DND-41 (cell line): ENCODE data around the gene USP9Y.

Experiments
- EZH2 ChIP-seq: IDR thresholded peaks from 3 replicates; pipeline ENCODE4 v1.6.1; 2012; ENCODE audit warnings: borderline replicate concordance, low read depth, mild to moderate bottlenecking, moderate library complexity, low read length, inconsistent platforms; ENCODE audit not compliant: severe bottlenecking
- TF ChIP-seq, protein P1 (sequence below): IDR thresholded peaks from 2 replicates; pipeline ENCODE4 v1.5.1; 2012; ENCODE audit warnings: borderline replicate concordance, low read length, moderate library complexity, mild to moderate bottlenecking; ENCODE audit not compliant: poor library complexity, severe bottlenecking; ENCODE audit errors: extremely low read depth

DNA sequence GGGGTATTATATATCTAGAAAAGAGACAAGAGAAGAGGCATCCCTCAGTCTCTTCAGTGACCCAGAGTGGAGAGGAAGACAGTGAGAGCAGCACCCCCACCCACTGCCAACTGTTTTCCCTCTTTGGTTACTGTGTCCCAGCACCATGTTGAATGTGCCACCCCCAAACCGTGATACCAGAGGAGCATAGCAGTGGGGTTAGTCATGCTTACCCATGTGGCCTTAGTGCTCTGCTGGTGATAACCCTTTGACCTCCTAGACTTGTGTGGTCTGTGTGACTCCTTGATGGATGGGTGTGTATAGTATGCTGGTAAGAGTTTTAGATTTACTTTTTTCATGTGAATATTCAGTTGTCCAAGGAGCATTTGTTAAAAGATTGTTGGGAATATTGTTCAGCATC, 48.3 kb downstream of the USP9Y start:
- TF ChIP-seq, protein P1, sequence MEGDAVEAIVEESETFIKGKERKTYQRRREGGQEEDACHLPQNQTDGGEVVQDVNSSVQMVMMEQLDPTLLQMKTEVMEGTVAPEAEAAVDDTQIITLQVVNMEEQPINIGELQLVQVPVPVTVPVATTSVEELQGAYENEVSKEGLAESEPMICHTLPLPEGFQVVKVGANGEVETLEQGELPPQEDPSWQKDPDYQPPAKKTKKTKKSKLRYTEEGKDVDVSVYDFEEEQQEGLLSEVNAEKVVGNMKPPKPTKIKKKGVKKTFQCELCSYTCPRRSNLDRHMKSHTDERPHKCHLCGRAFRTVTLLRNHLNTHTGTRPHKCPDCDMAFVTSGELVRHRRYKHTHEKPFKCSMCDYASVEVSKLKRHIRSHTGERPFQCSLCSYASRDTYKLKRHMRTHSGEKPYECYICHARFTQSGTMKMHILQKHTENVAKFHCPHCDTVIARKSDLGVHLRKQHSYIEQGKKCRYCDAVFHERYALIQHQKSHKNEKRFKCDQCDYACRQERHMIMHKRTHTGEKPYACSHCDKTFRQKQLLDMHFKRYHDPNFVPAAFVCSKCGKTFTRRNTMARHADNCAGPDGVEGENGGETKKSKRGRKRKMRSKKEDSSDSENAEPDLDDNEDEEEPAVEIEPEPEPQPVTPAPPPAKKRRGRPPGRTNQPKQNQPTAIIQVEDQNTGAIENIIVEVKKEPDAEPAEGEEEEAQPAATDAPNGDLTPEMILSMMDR: no peak
- TF ChIP-seq EZH2: no peak
